Gastrocnemius medialis (tissue), 4 donors: ENCODE measurements around the gene MARCHF10.

ENCODE experiments used
- CTCF ChIP-seq, 5 experiments: fragments of 450-650 bp in 3 of 5; fragments of 200-600 bp in 2 of 5; sonication (generic) in 2 of 5; IDR thresholded peaks in 4 of 5; conservative IDR thresholded peaks in 1 of 5; 1 replicate in 4 of 5; 2 replicates in 1 of 5; pipeline ENCODE4 v1.5.1; 2016 to 2019; ENCODE audit warnings: antibody characterized with exemption in 5 of 5, mild to moderate bottlenecking in 3 of 5, moderate library complexity in 3 of 5
- POLR2A ChIP-seq, 2 donors: fragments of 450-650 bp; IDR thresholded peaks; one replicate each; pipeline ENCODE4 v1.6.1; 2017; ENCODE audit warnings: antibody characterized with exemption in 2 of 2, mild to moderate bottlenecking in 2 of 2, moderate library complexity in 2 of 2

GRCh38 chr17:62754631-62755030 is 53.5 kb downstream of the MARCHF10 start:
- no peak for TF ChIP-seq POLR2A (IDR thresholded peaks at IDR 0.05)
- TF ChIP-seq CTCF (IDR thresholded peaks at IDR 0.05 in 4 of 5, conservative IDR thresholded peaks at IDR 0.05 in 1 of 5) = no peak
